Breast epithelium (tissue), 3 donors: Measurements from ENCODE around the gene SEC14L5.

ENCODE experiments used
- POLR2A ChIP-seq: fragments of 450-650 bp; IDR thresholded peaks from one replicate; pipeline ENCODE4 v1.6.1; 2016; ENCODE audit warnings: antibody characterized with exemption, mild to moderate bottlenecking, moderate library complexity
- TF ChIP-seq, protein P1 (sequence below), 3 donors: fragments of 450-650 bp; IDR thresholded peaks; one replicate each; pipeline ENCODE4 v1.5.1; 2016 to 2017; ENCODE audit warnings: antibody characterized with exemption in 3 of 3, mild to moderate bottlenecking in 3 of 3, moderate library complexity in 3 of 3

DNA sequence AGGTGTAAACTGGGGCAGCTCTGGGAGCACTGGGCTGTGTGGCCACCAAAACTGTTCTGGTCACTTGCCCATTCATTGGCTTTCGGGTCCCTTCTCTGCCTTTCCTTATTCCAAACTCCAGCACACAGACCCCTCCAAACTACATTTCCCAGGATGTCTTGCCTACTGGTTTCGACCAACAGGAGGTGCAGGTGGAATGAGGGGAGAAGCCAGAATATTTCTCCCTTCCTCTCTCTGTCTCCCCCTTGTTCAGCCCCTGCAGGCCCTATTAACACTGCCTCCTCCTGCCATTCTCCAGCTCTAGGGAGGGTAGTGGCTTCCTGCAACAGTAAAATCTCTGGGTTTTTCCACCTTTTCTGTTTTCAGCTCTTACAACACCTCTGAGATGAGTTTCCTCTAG lies 88.8 kb downstream of the SEC14L5 start:
- TF ChIP-seq, protein P1, sequence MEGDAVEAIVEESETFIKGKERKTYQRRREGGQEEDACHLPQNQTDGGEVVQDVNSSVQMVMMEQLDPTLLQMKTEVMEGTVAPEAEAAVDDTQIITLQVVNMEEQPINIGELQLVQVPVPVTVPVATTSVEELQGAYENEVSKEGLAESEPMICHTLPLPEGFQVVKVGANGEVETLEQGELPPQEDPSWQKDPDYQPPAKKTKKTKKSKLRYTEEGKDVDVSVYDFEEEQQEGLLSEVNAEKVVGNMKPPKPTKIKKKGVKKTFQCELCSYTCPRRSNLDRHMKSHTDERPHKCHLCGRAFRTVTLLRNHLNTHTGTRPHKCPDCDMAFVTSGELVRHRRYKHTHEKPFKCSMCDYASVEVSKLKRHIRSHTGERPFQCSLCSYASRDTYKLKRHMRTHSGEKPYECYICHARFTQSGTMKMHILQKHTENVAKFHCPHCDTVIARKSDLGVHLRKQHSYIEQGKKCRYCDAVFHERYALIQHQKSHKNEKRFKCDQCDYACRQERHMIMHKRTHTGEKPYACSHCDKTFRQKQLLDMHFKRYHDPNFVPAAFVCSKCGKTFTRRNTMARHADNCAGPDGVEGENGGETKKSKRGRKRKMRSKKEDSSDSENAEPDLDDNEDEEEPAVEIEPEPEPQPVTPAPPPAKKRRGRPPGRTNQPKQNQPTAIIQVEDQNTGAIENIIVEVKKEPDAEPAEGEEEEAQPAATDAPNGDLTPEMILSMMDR (IDR thresholded peaks at IDR 0.05) = no peak
- TF ChIP-seq POLR2A = no peak
